Fibroblast of lung (primary cell): ENCODE data around the gene SLC38A8. TPM values are rescaled to one million over a fixed set of nuclear protein-coding genes. Genes with fewer than 3 reads are reported as not detected.

Experiments
- DNase-seq, 2 donors: peaks; one replicate each; pipeline versions ENCODE4 v3.0.0 to v3.0.0-alpha.2; 2010; ENCODE audit warnings: low read depth in 2 of 2
- H2AFZ ChIP-seq: 2 replicates; pipeline ENCODE4 v1.5.1; 2012; ENCODE audit warnings: low read length, control low read depth, inconsistent platforms
- H3K27ac ChIP-seq: 2 replicates; pipeline ENCODE4 v1.5.1; 2011; ENCODE audit warnings: low read length, control low read depth; ENCODE audit not compliant: insufficient read depth
- H3K27me3 ChIP-seq: 2 replicates; pipeline ENCODE4 v1.5.1; 2011; ENCODE audit warnings: mild to moderate bottlenecking, low read length; ENCODE audit not compliant: control insufficient read depth, insufficient read depth
- H3K36me3 ChIP-seq: 2 replicates; pipeline ENCODE4 v1.5.1; 2011; ENCODE audit warnings: low read length; ENCODE audit not compliant: control insufficient read depth, insufficient read depth
- H3K4me1 ChIP-seq: 2 replicates; pipeline ENCODE4 v1.5.1; 2011; ENCODE audit warnings: low read length; ENCODE audit not compliant: control insufficient read depth, insufficient read depth; ENCODE audit errors: extremely low read depth
- H3K4me2 ChIP-seq: 2 replicates; pipeline ENCODE4 v1.5.1; 2011; ENCODE audit warnings: low read length, control low read depth; ENCODE audit not compliant: insufficient read depth; ENCODE audit errors: extremely low read depth
- H3K4me3 ChIP-seq, 4 experiments: fragments of 200-600 bp in 1 of 4; sonication (generic) in 1 of 4; replicated peaks in 1 of 4; 2 replicates each; pipeline ENCODE4 v1.5.1; 2011 to 2016; ENCODE audit warnings: low read length in 4 of 4, low read depth in 3 of 4, mild to moderate bottlenecking in 3 of 4, control low read depth in 2 of 4, inconsistent platforms in 1 of 4, mixed read lengths in 1 of 4; ENCODE audit not compliant: insufficient read depth in 1 of 4; ENCODE audit errors: control extremely low read depth in 1 of 4
- H3K79me2 ChIP-seq: 2 replicates; pipeline ENCODE4 v1.5.1; 2012; ENCODE audit warnings: mild to moderate bottlenecking, low read length, inconsistent platforms; ENCODE audit not compliant: control insufficient read depth, insufficient read depth
- H3K9ac ChIP-seq: 2 replicates; pipeline ENCODE4 v1.5.1; 2011; ENCODE audit warnings: mild to moderate bottlenecking, low read length, control low read depth; ENCODE audit not compliant: insufficient read depth
- H3K9me3 ChIP-seq: 2 replicates; pipeline ENCODE4 v1.5.1; 2012; ENCODE audit warnings: low read depth, low read length; ENCODE audit not compliant: control insufficient read depth, insufficient read depth
- H4K20me1 ChIP-seq: 2 replicates; pipeline ENCODE4 v1.5.1; 2011; ENCODE audit warnings: low read length; ENCODE audit not compliant: control insufficient read depth, insufficient read depth; ENCODE audit errors: extremely low read depth
- EZH2 ChIP-seq: IDR thresholded peaks from 2 replicates; pipeline ENCODE4 v1.5.1; 2012; ENCODE audit warnings: low read length, control low read depth, mild to moderate bottlenecking; ENCODE audit errors: missing control alignments
- polyA plus RNA-seq, 2 donors: library from polyadenylated mRNA; depleted of rRNA in 1 of 2; stranded (reverse) in 1 of 2; unstranded in 1 of 2; fragments of >200 nt; gene quantifications; 2 replicates each; pipeline ENCODE4 v1.2.1, GENCODE V29; 2011 to 2012; ENCODE audit warnings: missing spikeins in 1 of 2
- total RNA-seq: library from RNA; depleted of rRNA; stranded (reverse); fragments of >200 nt; gene quantifications from 2 replicates; pipeline ENCODE4 v1.2.1, GENCODE V29; 2014
- TF ChIP-seq, protein P1 (sequence below), 2 donors: IDR thresholded peaks in 1 of 2; conservative IDR thresholded peaks in 1 of 2; 1 replicate in 1 of 2; 2 replicates in 1 of 2; pipeline ENCODE4 v1.5.1; 2011 to 2012; ENCODE audit warnings: low read length in 2 of 2, control low read depth in 1 of 2, inconsistent platforms in 1 of 2, low read depth in 1 of 2, mild to moderate bottlenecking in 1 of 2

Gene SLC38A8
- total and polyA plus RNA-seq, 2 donors (not counting 1 experiment from before 2014, with no cell fraction given): not detected

DNA sequence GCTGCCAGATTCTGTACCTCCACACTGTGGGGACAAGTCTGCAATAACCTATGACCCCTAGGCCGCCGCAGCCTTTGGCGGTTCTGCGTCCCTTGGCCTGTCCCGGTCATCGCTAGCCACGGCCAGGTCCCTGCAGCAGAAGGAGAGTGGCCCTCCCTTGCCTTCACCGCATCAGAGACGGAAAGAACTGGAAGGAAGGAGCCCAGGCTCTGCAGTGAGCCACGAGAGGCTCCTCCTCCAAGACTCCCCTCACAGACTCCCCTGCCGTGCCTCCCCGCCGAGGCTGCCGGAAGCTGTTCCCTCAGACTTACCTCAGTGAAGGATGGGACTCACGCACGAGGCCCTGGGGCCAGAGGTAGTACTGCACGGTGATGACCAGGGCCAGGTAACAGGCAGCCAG lies 11.0 kb downstream of the SLC38A8 start:
- H3K27ac ChIP-seq: no peak overlapping the region
- no peak for DNase-seq
- H3K9me3 ChIP-seq: no peaks in the 10 kb centered on the region
- H3K4me3 ChIP-seq: no peak overlapping the region
- H4K20me1 ChIP-seq: no peaks in the 10 kb centered on the region
- peaks cover 13% of the 10 kb centered on the region for H3K27me3 ChIP-seq
- TF ChIP-seq EZH2: no peak
- TF ChIP-seq, protein P1, sequence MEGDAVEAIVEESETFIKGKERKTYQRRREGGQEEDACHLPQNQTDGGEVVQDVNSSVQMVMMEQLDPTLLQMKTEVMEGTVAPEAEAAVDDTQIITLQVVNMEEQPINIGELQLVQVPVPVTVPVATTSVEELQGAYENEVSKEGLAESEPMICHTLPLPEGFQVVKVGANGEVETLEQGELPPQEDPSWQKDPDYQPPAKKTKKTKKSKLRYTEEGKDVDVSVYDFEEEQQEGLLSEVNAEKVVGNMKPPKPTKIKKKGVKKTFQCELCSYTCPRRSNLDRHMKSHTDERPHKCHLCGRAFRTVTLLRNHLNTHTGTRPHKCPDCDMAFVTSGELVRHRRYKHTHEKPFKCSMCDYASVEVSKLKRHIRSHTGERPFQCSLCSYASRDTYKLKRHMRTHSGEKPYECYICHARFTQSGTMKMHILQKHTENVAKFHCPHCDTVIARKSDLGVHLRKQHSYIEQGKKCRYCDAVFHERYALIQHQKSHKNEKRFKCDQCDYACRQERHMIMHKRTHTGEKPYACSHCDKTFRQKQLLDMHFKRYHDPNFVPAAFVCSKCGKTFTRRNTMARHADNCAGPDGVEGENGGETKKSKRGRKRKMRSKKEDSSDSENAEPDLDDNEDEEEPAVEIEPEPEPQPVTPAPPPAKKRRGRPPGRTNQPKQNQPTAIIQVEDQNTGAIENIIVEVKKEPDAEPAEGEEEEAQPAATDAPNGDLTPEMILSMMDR (conservative IDR thresholded peaks at IDR 0.05 in 1 of 2, IDR thresholded peaks at IDR 0.05 in 1 of 2; ENCODE audit: low read depth in 1 of 2, low read length in 2 of 2): no peak
- no peak overlapping the region for H2AFZ ChIP-seq
- H3K79me2 ChIP-seq: no peaks in the 10 kb centered on the region
- no peaks in the 10 kb centered on the region for H3K4me1 ChIP-seq
- no peak overlapping the region for H3K9ac ChIP-seq
- H3K4me2 ChIP-seq: no peak overlapping the region
- no peaks in the 10 kb centered on the region for H3K36me3 ChIP-seq

DNA sequence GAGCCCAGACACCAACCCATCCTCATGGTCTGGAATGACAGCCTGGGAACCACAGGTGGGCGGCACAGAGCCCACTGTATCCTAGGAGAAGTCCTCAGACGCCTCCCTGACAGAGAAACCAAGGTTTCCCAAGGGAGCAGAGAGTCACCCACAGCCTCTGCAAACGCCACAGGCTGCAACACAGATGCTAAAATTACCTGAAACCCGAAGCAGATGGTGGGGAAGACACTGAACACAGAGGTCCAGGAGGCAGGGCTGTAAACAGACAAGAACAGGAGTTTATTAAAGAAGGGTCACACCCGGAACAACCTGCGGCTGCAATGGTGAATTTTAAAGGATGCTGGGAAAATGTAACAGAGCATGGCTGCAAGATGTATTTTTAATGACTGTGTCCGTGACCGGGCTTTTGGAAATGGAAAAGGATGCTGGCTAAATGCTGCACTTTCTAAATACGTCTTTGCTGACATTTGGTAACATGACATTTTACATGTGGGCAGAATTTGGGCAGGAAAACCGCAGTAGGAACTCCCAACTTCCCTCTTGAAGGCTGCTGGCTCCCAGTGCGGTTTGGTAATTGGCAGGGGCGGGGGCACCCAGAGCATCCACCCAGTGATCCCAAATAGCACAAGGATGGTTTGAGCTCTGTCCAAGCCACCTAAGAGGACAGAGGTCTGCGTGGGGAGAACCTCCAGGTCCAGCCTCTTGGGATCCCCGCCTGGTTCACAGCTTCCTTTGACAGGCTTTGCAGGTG lies 13.1 kb downstream of the SLC38A8 start:
- Histone ChIP-seq H3K79me2 (no peaks in the 10 kb centered on the region), H3K27me3 (peaks cover 12% of the 10 kb centered on the region), H3K4me1 (no peaks in the 10 kb centered on the region), H3K4me3 (no peak overlapping the region), H3K27ac (no peak overlapping the region), H3K4me2 (no peak overlapping the region), H3K9ac (no peak overlapping the region), H3K9me3 (no peaks in the 10 kb centered on the region), H4K20me1 (no peaks in the 10 kb centered on the region), H2AFZ (no peak overlapping the region), H3K36me3 (no peaks in the 10 kb centered on the region)
- no peak for DNase-seq
- TF ChIP-seq EZH2: no peak

DNA sequence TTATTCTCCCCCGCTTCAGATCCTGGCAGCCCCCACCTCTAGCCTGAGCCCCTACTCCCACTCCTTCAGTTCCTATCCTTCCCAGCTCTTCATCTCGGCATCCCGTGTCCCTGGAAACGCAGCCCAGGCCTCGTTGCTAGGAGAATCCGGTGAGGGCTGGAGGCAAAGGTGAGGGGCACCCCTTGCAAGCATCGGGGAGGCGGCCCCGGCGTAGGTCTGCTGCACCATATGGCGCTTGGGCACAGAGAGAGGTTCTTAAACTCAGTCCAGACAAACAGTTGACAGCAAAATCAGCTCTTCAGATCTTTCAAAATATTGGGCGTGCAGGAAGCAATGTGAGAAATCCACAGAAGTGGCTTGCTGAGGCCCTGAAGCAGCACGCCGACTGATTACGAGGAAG lies 15.0 kb downstream of the SLC38A8 start:
- Histone ChIP-seq H3K4me1 (no peaks in the 10 kb centered on the region), H4K20me1 (no peaks in the 10 kb centered on the region), H3K9me3 (no peaks in the 10 kb centered on the region), H3K4me3 (no peak overlapping the region), H2AFZ (no peak overlapping the region), H3K9ac (no peak overlapping the region), H3K36me3 (no peaks in the 10 kb centered on the region), H3K27ac (no peak overlapping the region), H3K79me2 (no peaks in the 10 kb centered on the region), H3K4me2 (no peak overlapping the region), H3K27me3 (peaks cover 12% of the 10 kb centered on the region)
- no peak for DNase-seq
- TF ChIP-seq EZH2: no peak
- TF ChIP-seq, protein P1 (conservative IDR thresholded peaks at IDR 0.05 in 1 of 2, IDR thresholded peaks at IDR 0.05 in 1 of 2; ENCODE audit: low read depth in 1 of 2, low read length in 2 of 2): no peak
